Measurements from ENCODE around the gene ANKRD13A.

DNA sequence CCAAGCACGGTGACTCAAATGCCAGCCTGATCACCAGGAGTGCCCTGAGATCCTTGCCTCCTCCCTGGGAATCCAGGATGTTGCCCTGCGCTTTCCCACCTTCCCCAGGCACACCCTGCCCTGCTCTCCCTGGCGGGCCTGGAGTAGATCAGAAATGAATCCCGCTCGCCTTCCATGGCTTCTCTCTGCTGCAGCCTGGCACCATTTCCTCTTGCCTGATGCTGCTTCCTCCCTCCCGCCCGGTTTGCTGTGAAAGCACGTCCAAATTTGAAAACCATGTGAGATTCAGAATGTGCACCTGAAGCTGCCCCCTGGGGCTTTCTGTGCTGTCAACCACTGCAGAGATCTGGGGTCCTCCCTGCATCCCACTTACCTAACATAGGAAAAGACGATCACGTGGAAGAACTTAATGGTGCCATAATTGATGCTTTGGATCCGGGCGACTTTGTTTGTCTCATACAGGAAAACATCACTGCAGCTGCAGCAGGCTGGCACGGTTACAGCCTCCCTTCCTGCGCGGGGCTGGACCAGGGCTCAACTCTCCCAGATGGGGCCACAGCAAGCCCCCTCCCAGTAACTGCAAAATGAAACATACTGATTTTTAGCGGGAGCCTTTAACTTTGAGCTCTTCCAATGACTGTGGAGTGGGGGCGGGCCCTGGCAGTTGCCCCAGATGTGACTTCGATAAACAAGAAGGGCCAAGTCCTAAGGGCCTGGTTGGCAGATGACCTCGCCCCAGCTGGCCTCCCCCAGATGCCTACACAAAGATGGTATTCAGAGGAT is 74.0 kb downstream of the ANKRD13A start:
- TF ChIP-seq, protein P1, sequence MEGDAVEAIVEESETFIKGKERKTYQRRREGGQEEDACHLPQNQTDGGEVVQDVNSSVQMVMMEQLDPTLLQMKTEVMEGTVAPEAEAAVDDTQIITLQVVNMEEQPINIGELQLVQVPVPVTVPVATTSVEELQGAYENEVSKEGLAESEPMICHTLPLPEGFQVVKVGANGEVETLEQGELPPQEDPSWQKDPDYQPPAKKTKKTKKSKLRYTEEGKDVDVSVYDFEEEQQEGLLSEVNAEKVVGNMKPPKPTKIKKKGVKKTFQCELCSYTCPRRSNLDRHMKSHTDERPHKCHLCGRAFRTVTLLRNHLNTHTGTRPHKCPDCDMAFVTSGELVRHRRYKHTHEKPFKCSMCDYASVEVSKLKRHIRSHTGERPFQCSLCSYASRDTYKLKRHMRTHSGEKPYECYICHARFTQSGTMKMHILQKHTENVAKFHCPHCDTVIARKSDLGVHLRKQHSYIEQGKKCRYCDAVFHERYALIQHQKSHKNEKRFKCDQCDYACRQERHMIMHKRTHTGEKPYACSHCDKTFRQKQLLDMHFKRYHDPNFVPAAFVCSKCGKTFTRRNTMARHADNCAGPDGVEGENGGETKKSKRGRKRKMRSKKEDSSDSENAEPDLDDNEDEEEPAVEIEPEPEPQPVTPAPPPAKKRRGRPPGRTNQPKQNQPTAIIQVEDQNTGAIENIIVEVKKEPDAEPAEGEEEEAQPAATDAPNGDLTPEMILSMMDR (IDR thresholded peaks at IDR 0.05) = no peak
- TF ChIP-seq POLR2AphosphoS5 (IDR thresholded peaks at IDR 0.05) (no peak), EP300 (IDR thresholded peaks at IDR 0.05; ENCODE audit: low read depth) (no peak), POLR2A (IDR thresholded peaks at IDR 0.05) (no peak)

All from transverse colon (tissue), 4 donors.